ENCODE results near the gene LONRF3. TPM values are rescaled to one million over a fixed set of nuclear protein-coding genes. Genes with fewer than 3 reads are reported as not detected.

LONRF3 gene
- total and polyA plus RNA-seq, 2 of the 13 experiments (the other 11 are each of a cell fraction or from before 2014, with no cell fraction given) = 4.8 to 11.6 TPM

DNA sequence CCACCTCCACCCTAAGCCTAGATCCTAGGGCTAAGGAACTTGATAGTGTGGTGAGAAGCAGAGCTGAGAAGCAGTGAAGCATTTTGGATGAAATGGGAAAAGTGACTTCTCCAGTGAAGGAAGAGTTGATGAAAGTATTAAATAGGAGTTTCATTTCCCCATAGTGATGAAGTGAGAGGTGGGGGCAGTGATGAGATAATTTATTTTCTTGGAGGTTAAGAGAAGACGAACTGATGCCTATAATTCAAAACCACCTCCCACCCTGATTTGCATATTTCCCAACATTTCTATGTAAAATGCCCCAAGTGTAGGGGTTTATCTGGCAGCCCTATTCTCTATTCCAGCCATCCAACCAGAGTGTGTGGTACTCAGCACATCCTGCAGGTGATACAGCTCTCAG lies 6.3 kb downstream of the LONRF3 start (continued):
- TF ChIP-seq, protein P1, sequence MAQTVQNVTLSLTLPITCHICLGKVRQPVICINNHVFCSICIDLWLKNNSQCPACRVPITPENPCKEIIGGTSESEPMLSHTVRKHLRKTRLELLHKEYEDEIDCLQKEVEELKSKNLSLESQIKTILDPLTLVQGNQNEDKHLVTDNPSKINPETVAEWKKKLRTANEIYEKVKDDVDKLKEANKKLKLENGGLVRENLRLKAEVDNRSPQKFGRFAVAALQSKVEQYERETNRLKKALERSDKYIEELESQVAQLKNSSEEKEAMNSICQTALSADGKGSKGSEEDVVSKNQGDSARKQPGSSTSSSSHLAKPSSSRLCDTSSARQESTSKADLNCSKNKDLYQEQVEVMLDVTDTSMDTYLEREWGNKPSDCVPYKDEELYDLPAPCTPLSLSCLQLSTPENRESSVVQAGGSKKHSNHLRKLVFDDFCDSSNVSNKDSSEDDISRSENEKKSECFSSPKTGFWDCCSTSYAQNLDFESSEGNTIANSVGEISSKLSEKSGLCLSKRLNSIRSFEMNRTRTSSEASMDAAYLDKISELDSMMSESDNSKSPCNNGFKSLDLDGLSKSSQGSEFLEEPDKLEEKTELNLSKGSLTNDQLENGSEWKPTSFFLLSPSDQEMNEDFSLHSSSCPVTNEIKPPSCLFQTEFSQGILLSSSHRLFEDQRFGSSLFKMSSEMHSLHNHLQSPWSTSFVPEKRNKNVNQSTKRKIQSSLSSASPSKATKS (CRISPR knock-in tag; IDR thresholded peaks at IDR 0.05) = no peak

GRCh38 chrX:118983513-118983912 lies 9.1 kb downstream of the LONRF3 start:
- intact Hi-C loops (cut with micrococcal nuclease; ENCODE audit: unreplicated experiment) (no loop called here), in situ Hi-C loops (cut with HindIII; ENCODE audit: extremely low pct_ligation_motif_present, low pct_unique_long_range_greater_than_20kb) (loop anchor here (25.0 kb wide), 1 partner anchor 121 kb away; no protein-coding TSS in a partner anchor)
- no peaks in the 10 kb centered on the region for H3K9me3 ChIP-seq (ENCODE audit: low read length)
- CTCF ChIA-PET (ENCODE audit: low intra/inter-chr PET ratio, low total read pairs) = no interaction called here
- H2AFZ ChIP-seq (ENCODE audit: low read length) = no peak overlapping the region
- WGBS (ENCODE audit: low lambda C conversion rate) = 80% methylated on average over 1 of the region's 6 CpGs
- FAIRE-seq (no peak), ATAC-seq (no peak), DNase-seq (ENCODE audit: low spot score) (no peak)
- peaks cover 5 to 25% of the 10 kb centered on the region in 2 experiments; a peak in 4 of 5 replicates for H3K36me3 ChIP-seq (replicated peaks in 1 of 2; ENCODE audit: control insufficient read depth in 1 of 2, insufficient read depth in 2 of 2, low read length in 2 of 2)
- TF ChIP-seq, protein P2, sequence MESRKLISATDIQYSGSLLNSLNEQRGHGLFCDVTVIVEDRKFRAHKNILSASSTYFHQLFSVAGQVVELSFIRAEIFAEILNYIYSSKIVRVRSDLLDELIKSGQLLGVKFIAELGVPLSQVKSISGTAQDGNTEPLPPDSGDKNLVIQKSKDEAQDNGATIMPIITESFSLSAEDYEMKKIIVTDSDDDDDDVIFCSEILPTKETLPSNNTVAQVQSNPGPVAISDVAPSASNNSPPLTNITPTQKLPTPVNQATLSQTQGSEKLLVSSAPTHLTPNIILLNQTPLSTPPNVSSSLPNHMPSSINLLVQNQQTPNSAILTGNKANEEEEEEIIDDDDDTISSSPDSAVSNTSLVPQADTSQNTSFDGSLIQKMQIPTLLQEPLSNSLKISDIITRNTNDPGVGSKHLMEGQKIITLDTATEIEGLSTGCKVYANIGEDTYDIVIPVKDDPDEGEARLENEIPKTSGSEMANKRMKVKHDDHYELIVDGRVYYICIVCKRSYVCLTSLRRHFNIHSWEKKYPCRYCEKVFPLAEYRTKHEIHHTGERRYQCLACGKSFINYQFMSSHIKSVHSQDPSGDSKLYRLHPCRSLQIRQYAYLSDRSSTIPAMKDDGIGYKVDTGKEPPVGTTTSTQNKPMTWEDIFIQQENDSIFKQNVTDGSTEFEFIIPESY (CRISPR knock-in tag; IDR thresholded peaks at IDR 0.05) = 0 out of 2 replicates have a peak, but pooled peaks have one; percentile 30
- TF ChIP-seq CEBPG (CRISPR knock-in tag; IDR thresholded peaks at IDR 0.05) = no peak
- TF ChIP-seq DZIP1 (CRISPR knock-in tag; IDR thresholded peaks at IDR 0.05) = no peak
- H3K27me3 ChIP-seq (ENCODE audit: control insufficient read depth in 1 of 2, insufficient read depth in 2 of 2, low read length in 2 of 2) = no peaks in the 10 kb centered on the region
- no peak overlapping the region for H3K27ac ChIP-seq (ENCODE audit: extremely low read length, insufficient read depth, low read length)
- H3K9ac ChIP-seq (ENCODE audit: insufficient read depth, low read depth, low read length) = no peak overlapping the region
- H3K4me2 ChIP-seq (ENCODE audit: low read depth, low read length) = no peak overlapping the region
- H4K20me1 ChIP-seq (ENCODE audit: insufficient read depth, low read length) = no peaks in the 10 kb centered on the region
- no peaks in the 10 kb centered on the region for H3K79me2 ChIP-seq (ENCODE audit: insufficient read depth, low read length)
- POLR2A ChIA-PET = no interaction called here
- no peak overlapping the region for H3K4me3 ChIP-seq (replicated peaks in 1 of 3; ENCODE audit: insufficient read depth in 1 of 3, low read depth in 2 of 3, low read length in 3 of 3)
- no TSS peak for BruUV-seq (replicated peaks)
- no peaks in the 10 kb centered on the region for H3K4me1 ChIP-seq (ENCODE audit: insufficient read depth, low read length)

Measured in HepG2 (cell line).